Measurements from ENCODE around the gene LGALS1. TPM values are rescaled to one million over a fixed set of nuclear protein-coding genes. Genes with fewer than 3 reads are reported as not detected.

LGALS1 gene
- total and polyA plus RNA-seq, 7 experiments from 2014 or later = 22.9 to 969 (median 30.5) TPM

GRCh38 chr22:37658133-37659065 lies 17.0 kb upstream of the LGALS1 start, which contains the start of gene PDXP:
TSS of gene PDXP (plus strand) at chr22:37658723. CDS start at chr22:37658783, 60 bp downstream.
- intact Hi-C loops (cut with micrococcal nuclease) = loop anchor here (1.0 to 10.0 kb wide), 8 partner anchors 15 to 186 kb away; partner anchors contain the start of genes SH3BP1 (in 2 of the 2), ANKRD54 (in 1 of the 2), EIF3L (in 1 of the 2) and GGA1 (in 1 of the 2)
- Mint-ChIP-seq H3K4me1 (peaks cover 27 to 45% (median 41%) of the 10 kb centered on the region in 7 donors), H3K4me3 (peak within 1 kb of the TSS; percentile 85 to 95 (median 89)), H3K27ac (peak within 1 kb of the TSS; percentile 82 to 98 (median 91)), H3K27me3 (no peaks in the 10 kb centered on the region), H3K9me3 (no peaks in the 10 kb centered on the region), H3K36me3 (peaks cover 0 to 5% (median 0%) of the 10 kb centered on the region in 5 donors)
- H3K27me3 ChIP-seq (ENCODE audit: control insufficient read depth in 2 of 2, insufficient read depth in 2 of 2, low read length in 2 of 2) = no peaks in the 10 kb centered on the region
- DNase-seq = peak; percentile 95 to 99 (median 98)
- peaks cover 23 to 26% of the 10 kb centered on the region in 2 donors for H3K4me1 ChIP-seq (ENCODE audit: control insufficient read depth in 2 of 2, insufficient read depth in 2 of 2, low read length in 2 of 2)
- ATAC-seq = peak; percentile 96
- H3K36me3 ChIP-seq (ENCODE audit: control insufficient read depth in 2 of 3, insufficient read depth in 3 of 3, low read length in 3 of 3) = peaks cover 0 to 14% (median 6%) of the 10 kb centered on the region in 3 experiments
- H3K9me3 ChIP-seq (ENCODE audit: control insufficient read depth in 2 of 3, low read length in 3 of 3) = no peaks in the 10 kb centered on the region
- CTCF ChIA-PET = interaction anchor here (0.6 to 5.4 kb wide), 22 partner anchors 10 to 959 kb away, joined by 3 to 36 read pairs (median 3); partner anchors contain the start of genes GGA1 and NOL12
- peak within 1 kb of the TSS; percentile 75 for H3K27ac ChIP-seq (ENCODE audit: low read depth, low read length)
- POLR2A ChIA-PET = interaction anchor here (0.8 to 6.4 kb wide), 17 partner anchors 8 to 174 kb away, joined by 3 to 142 read pairs (median 7); partner anchors contain the start of genes GGA1, LGALS1, NOL12 and SH3BP1
- peak within 1 kb of the TSS; percentile 60 for H3K4me3 ChIP-seq (ENCODE audit: low read length)

DNA sequence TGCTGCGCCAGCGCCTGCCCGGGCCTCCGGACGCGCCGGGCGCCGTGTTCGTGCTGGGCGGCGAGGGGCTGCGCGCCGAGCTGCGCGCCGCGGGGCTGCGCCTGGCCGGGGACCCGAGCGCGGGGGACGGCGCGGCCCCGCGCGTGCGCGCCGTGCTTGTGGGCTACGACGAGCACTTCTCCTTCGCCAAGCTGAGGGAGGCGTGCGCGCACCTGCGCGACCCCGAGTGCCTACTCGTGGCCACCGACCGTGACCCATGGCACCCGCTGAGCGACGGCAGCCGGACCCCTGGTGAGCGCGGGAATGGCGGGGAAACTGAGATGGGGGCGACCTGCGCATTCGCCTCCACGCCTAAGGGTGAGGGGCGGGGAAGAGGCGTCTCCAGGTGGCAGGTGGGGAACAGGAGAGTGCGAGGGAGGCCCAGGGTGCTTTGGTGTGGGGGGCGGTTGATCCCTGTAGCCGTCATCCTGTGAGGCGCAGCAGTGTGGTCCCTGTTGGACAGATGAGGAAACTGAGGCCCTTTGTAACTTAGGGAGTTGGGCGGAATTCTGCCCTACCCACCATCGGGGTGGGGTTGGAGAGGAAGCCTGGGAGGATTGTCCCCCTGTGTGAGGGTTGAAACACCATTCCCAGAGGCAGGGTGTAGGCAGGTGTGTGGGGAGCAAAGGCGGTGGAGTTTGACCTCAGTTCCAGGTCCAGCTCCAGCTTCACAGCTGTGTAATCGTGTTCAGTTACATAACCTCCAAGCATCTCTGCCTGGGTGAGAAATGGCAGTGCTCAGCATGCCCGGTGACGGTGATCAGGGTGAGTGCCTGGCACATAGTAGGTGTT lies 16.2 kb upstream of the LGALS1 start:
- Histone ChIP-seq H3K9me3 (ENCODE audit: control insufficient read depth in 2 of 3, low read length in 3 of 3) (no peaks in the 10 kb centered on the region), H3K36me3 (ENCODE audit: control insufficient read depth in 2 of 3, insufficient read depth in 3 of 3, low read length in 3 of 3) (peaks cover 0 to 5% (median 0%) of the 10 kb centered on the region in 3 experiments), H3K27me3 (ENCODE audit: control insufficient read depth in 2 of 2, insufficient read depth in 2 of 2, low read length in 2 of 2) (no peaks in the 10 kb centered on the region), H3K4me1 (ENCODE audit: control insufficient read depth in 2 of 2, insufficient read depth in 2 of 2, low read length in 2 of 2) (peaks cover 23 to 26% of the 10 kb centered on the region in 2 donors), H3K4me3 (ENCODE audit: low read length) (peak overlapping the region; percentile 60), H3K27ac (ENCODE audit: low read depth, low read length) (peak overlapping the region; percentile 42)
- DNase-seq (peak in 1 of 9 donors; percentile 52), ATAC-seq (no peak)
- Mint-ChIP-seq H3K4me1 (peaks cover 27 to 45% (median 41%) of the 10 kb centered on the region in 7 donors), H3K27ac (peak overlapping the region in 6 of 9 donors; percentile 36 to 80 (median 70)), H3K27me3 (no peaks in the 10 kb centered on the region), H3K36me3 (peaks cover 0 to under 1% (median 0%) of the 10 kb centered on the region in 5 donors), H3K9me3 (no peaks in the 10 kb centered on the region), H3K4me3 (peak overlapping the region; percentile 77 to 93 (median 80))
- POLR2A ChIA-PET = interaction anchor here (0.9 to 6.4 kb wide), 15 partner anchors 8 to 175 kb away, joined by 3 to 142 read pairs (median 12); partner anchors contain the start of genes GGA1, LGALS1, NOL12 and SH3BP1
- intact Hi-C loops (cut with micrococcal nuclease) = loop anchor here in 1 of 2 donors (10.0 kb wide), 1 partner anchor 186 kb away; the partner anchor contains the start of genes ANKRD54 and EIF3L
- CTCF ChIA-PET = interaction anchor here (0.7 to 5.4 kb wide), 12 partner anchors 11 to 30 kb away, joined by 3 to 36 read pairs (median 5); partner anchors contain the start of gene NOL12

DNA sequence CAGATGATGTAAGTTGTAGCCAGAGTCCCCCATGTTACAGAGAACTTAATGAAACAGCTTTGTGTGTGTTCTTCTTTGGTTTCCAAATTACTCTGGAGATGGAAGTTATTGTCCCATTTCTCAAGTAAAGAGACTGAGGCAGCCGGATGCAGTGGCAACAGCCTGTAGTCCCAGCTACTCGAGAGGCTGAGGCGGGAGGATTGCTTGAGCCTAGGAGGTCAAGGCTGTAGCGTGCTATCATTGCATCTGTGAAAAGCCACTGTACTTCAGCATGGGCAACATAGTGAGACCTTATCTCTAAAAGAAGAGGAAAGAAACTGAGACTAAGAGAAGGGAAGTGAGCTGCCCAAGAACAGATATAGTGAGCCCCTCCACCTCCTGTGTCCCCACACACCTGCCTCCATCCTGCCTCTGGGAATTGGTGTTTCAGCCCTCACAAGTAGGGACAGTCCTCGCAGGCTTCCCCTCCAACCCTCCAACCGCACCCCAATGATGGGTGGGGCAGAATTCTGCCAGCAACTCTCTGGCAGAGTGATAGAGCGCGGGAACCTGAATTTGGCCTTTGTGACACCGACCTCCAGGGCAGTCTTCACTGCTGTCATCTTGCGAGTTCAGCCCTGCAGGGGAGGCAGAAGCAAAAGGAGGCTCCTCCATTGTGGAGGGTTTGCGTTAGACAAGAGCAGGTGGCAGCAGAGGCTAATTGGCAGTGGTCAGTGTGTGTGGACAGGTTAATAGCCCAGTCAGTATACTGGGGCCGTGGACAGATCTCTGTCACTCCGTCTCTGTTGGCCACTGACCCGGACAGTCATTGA lies 15.3 kb upstream of the LGALS1 start:
- POLR2A ChIA-PET = interaction anchor here (0.5 to 6.4 kb wide), 8 partner anchors 14 to 77 kb away, joined by 3 to 142 read pairs (median 24); partner anchors contain the start of genes LGALS1, NOL12 and SH3BP1
- Mint-ChIP-seq H3K27me3 (no peaks in the 10 kb centered on the region), H3K9me3 (no peaks in the 10 kb centered on the region), H3K27ac (peak overlapping the region in 6 of 9 donors; percentile 50 to 80 (median 70)), H3K4me1 (peaks cover 27 to 45% (median 41%) of the 10 kb centered on the region in 7 donors), H3K4me3 (peak overlapping the region; percentile 77 to 93 (median 80)), H3K36me3 (no peaks in the 10 kb centered on the region)
- Histone ChIP-seq H3K27ac (ENCODE audit: low read depth, low read length) (peak overlapping the region; percentile 42), H3K27me3 (ENCODE audit: control insufficient read depth in 2 of 2, insufficient read depth in 2 of 2, low read length in 2 of 2) (no peaks in the 10 kb centered on the region), H3K4me3 (ENCODE audit: low read length) (peak overlapping the region; percentile 60), H3K9me3 (ENCODE audit: control insufficient read depth in 2 of 3, low read length in 3 of 3) (no peaks in the 10 kb centered on the region), H3K4me1 (ENCODE audit: control insufficient read depth in 2 of 2, insufficient read depth in 2 of 2, low read length in 2 of 2) (peaks cover 23 to 26% of the 10 kb centered on the region in 2 donors), H3K36me3 (ENCODE audit: control insufficient read depth in 2 of 3, insufficient read depth in 3 of 3, low read length in 3 of 3) (no peaks in the 10 kb centered on the region)
- ATAC-seq = no peak
- no peak for DNase-seq
- intact Hi-C loops (cut with micrococcal nuclease) = loop anchor here in 1 of 2 donors (10.0 kb wide), 1 partner anchor 185 kb away; the partner anchor contains the start of genes ANKRD54 and EIF3L
- CTCF ChIA-PET = interaction anchor here (0.7 to 5.4 kb wide), 10 partner anchors 9 to 38 kb away, joined by 3 to 36 read pairs (median 8); partner anchors contain the start of gene NOL12

GRCh38 chr22:37660709-37661045 lies 14.8 kb upstream of the LGALS1 start:
- no peak overlapping the region for H3K27ac ChIP-seq (ENCODE audit: low read depth, low read length)
- no peak for ATAC-seq
- H3K4me3 ChIP-seq (ENCODE audit: low read length) = no peak overlapping the region

More at GRCh38 chr22:37660709-37661045, 14.8 kb upstream of the LGALS1 start:
- H3K27me3 Mint-ChIP-seq = no peaks in the 10 kb centered on the region
- intact Hi-C loops (cut with micrococcal nuclease) = loop anchor here in 1 of 2 donors (1.0 kb wide), 2 partner anchors 21 to 203 kb away; no protein-coding TSS in a partner anchor
- H3K36me3 ChIP-seq (ENCODE audit: control insufficient read depth in 2 of 3, insufficient read depth in 3 of 3, low read length in 3 of 3) = peaks cover 0 to 4% (median 0%) of the 10 kb centered on the region in 3 experiments
- H3K9me3 ChIP-seq (ENCODE audit: control insufficient read depth in 2 of 3, low read length in 3 of 3) = no peaks in the 10 kb centered on the region
- peaks cover 23 to 26% of the 10 kb centered on the region in 2 donors for H3K4me1 ChIP-seq (ENCODE audit: control insufficient read depth in 2 of 2, insufficient read depth in 2 of 2, low read length in 2 of 2)
- H3K4me1 Mint-ChIP-seq = peaks cover 27 to 45% (median 41%) of the 10 kb centered on the region in 7 donors
- no peak for DNase-seq
- H3K9me3 Mint-ChIP-seq = no peaks in the 10 kb centered on the region
- POLR2A ChIA-PET = interaction anchor here (0.5 to 7.9 kb wide), 10 partner anchors 10 to 78 kb away, joined by 3 to 142 read pairs (median 10); partner anchors contain the start of genes LGALS1 and NOL12
- H3K27me3 ChIP-seq (ENCODE audit: control insufficient read depth in 2 of 2, insufficient read depth in 2 of 2, low read length in 2 of 2) = no peaks in the 10 kb centered on the region
- peak overlapping the region in 9 of 10 donors; percentile 26 to 93 (median 79) for H3K4me3 Mint-ChIP-seq
- H3K27ac Mint-ChIP-seq = peak overlapping the region in 5 of 9 donors; percentile 25 to 72 (median 50)
- CTCF ChIA-PET = interaction anchor here (0.8 to 2.8 kb wide), 6 partner anchors 9 to 39 kb away, joined by 3 to 30 read pairs (median 6); no protein-coding TSS in a partner anchor
- H3K36me3 Mint-ChIP-seq = no peaks in the 10 kb centered on the region

All from naive thymus-derived CD4-positive, alpha-beta T cell (primary cell).